Measurements from ENCODE around the gene PARVB.
"Not testable (repeated sequence)": the region's sequence is repeated elsewhere in the genome, so short reads cannot be mapped to it uniquely, and the experiment has no call there.

The PARVB gene

GRCh38 chr22:44051961-44052360 is 27.9 kb downstream of the PARVB start:
- DNase-seq (ENCODE audit: low read depth, low spot score), result no peak

- no peak for DNase-seq (ENCODE audit: low read depth, low spot score)
Observed at GRCh38 chr22:44055805-44056204, 31.7 kb downstream of the PARVB start.

GRCh38 chr22:44056649-44057048 is 32.5 kb downstream of the PARVB start:
- not testable (repeated sequence) for DNase-seq (ENCODE audit: low read depth, low spot score)

DNA sequence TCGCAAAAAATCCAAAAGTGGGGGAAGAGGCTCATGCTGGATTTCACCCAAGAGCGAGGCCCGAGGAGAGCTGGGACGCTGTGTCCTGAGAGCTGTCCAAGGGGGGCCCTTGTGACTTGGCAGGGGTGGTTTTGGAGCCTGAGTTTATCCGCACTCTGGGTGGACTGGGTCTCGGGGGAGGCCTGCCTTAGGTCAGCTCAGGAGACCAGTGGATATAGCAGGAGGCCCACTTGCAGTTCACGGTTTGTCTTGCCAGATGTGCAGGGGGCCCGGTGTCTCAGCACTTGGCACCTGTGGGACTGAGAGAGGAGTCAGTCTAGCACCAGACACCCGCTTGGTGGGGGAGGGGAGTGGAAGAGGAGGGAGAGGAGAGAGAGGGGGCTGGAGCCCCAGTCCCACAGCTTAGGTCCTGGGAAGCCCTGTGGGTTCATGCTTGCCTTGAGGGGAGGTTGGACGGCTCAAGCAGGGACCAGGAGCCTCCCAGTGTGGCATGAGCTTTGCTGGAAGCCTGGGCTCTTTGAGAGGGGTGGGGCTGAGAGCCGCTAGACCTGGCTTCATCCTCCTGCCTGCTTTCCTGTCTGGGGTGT is 33.4 kb downstream of the PARVB start:
- no peak for DNase-seq (ENCODE audit: low read depth, low spot score)

- no peak for DNase-seq (ENCODE audit: low read depth, low spot score)
Observed at GRCh38 chr22:44063462-44064371, 39.6 kb downstream of the PARVB start.

GRCh38 chr22:44067033-44067432 is 42.9 kb downstream of the PARVB start:
- DNase-seq (ENCODE audit: low read depth, low spot score), result no peak

DNA sequence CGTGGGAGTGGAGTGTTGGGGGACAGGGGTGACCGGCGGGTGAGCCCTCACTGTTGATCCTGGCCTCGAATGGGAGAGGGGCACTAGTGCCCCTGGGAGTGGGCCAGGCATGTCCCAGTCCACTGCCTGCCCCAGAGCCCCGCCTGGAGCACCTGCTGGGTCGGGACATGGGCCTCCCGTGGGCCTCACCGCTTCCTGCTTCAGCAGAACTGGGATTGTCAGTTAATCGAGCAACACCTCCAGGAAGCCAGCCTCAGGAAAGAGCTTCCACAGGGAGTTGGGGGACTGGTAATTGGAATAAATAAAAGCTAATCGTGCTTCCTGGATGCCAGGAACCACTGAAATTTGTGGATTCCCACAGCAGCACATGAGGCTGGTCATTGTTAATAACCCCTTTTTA is 43.8 kb downstream of the PARVB start:
- DNase-seq (ENCODE audit: low read depth, low spot score), result no peak

DNA sequence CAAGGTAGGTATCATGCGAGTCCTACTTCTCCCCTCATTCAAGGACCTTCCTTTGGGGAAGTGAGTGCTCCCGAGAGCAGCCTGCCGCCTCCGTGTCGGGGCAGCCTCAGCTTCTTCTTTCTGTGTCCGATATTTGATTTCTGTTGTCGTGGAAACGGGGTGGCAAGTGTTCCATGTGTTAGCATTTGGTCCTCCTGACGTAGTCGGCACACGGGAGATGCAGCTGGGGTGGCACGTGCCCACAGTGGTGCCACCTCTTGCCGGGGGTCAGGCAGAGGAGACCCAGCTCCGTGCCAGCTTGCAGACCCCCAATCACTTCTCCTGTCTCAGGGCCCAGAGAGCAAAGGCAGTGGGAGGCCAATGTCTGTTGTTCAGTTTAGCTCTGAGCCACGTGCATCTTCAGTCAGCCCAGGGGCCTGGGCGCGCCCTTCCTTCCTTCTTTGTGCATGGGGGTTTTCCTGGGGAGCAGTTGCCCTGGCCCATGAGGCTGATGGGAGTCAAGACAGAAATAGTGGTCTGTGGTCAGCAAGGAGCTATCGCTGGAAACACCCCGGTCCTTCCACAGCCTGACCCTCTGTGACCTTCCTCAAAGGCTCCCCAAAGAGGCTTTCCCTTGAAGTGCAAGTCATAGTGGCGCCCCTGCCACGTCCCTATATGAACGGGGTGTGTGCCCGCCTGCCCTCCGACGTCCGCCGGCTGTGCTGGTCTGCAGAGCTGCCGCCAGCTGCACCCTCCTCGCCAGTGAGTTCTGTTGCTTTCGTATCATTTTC is 44.5 kb downstream of the PARVB start:
- no peak for DNase-seq (ENCODE audit: low read depth, low spot score)

DNA sequence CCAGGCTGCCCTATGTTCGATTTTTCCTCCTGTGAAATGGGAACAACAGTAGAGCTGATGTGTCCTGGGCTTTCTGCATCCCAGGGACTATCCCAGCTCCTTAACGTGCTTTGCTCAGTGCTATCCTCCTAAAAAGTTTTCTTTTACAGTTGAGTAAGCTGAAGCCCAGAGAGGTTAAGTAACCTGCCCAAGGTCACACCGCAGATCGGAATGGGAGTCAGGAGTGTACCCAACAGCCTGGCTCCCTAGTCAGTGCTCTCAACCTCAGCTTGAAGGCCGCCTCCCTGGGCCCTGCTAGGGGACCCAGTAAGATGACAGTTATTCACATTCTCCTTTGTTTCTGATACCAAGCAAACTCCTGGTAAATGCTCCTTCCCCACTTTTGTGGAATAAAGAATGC is 45.9 kb downstream of the PARVB start:
- no peak for DNase-seq (ENCODE audit: low read depth, low spot score)

DNA sequence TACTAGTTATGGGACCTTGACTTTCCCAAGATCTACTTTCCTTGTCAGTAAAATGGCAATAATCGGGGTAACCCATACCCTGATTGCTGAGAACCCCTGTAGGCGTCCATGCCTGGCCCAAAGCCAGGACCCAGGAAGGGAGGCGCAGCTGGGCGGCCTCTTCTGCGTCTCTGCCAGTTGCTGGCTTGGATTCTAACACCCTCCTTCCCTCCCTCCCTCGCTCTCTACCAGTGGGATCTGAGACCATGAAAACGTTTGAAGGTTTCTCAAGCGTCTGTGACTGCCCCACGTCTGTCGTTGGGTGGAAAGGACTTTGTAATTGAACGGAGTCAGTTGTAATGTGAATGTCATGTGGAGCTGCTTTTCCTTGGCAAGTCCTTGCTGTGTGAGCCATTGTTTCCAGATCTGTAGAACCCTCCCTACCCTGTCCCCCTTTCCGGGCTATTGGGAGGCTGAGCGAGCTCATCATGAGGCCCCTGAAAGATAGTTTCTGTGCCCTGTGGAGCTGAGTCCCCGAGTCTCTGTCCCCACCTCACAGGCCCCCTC is 47.8 kb downstream of the PARVB start:
- DNase-seq (ENCODE audit: low read depth, low spot score), result no peak

- DNase-seq (ENCODE audit: low read depth, low spot score), result no peak
Observed at GRCh38 chr22:44074337-44074984, 50.4 kb downstream of the PARVB start.

DNA sequence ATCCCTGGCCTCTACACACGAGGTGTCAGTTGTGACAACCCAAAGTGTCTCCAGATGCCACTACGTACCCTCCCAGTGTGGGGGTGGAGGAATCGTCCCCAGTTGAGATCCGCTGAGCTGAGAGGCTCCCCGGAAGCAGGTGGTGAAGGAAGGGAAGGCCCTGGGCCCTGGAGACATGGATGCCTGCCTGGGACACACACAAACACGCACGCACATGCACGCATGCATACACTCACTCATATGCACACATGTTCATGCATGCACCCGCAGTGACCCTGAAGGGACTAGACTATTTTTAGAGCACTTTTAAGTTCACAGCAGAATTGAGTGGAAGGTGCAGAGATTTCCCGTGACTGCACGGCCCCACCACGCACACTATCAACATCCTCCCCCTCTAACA is 50.9 kb downstream of the PARVB start:
- no peak for DNase-seq (ENCODE audit: low read depth, low spot score)

DNA sequence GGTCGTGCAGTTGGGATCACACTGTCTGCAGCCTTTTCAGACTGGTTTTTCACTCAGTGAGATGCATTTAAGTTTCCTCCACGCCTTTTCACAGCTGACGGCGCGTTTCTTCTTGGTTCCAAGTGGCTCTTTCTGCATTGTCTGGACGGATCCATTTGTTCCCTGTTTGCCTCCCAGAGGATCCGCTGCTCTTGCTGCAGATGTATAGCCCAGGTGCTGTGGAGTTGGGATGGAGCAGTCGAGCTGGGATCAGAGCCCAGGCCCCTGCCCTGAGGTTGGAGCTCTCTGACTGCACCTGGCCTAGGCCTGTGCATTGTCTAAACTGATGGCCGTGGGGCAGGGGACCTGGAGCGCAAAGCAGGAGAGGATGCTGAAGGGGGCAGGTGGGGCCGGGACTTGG is 51.6 kb downstream of the PARVB start:
- DNase-seq (ENCODE audit: low read depth, low spot score), result no peak

DNA sequence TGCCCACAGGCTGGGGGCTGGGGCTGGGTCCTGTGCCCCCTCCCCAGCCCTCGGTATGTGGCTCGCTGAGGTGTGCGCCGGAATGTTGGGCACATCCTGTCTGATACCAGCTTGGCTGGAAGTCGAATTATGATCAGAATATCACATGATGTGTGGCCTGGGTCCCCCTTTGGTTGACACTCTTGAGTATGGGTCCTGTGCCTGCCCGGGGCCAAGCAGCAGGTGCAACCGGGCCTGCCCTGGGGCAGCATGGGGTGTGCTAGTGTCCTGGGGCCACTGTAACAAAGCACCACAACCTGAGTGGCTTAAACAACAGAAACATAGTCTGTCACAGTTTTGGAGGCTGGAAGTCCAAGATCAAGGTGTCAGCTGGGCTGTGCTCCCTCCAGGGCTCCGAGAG is 52.7 kb downstream of the PARVB start:
- no peak for DNase-seq (ENCODE audit: low read depth, low spot score)

- peak; percentile 46 for DNase-seq (ENCODE audit: low read depth, low spot score)
Observed at GRCh38 chr22:44080936-44081861, 57.1 kb downstream of the PARVB start.

DNA sequence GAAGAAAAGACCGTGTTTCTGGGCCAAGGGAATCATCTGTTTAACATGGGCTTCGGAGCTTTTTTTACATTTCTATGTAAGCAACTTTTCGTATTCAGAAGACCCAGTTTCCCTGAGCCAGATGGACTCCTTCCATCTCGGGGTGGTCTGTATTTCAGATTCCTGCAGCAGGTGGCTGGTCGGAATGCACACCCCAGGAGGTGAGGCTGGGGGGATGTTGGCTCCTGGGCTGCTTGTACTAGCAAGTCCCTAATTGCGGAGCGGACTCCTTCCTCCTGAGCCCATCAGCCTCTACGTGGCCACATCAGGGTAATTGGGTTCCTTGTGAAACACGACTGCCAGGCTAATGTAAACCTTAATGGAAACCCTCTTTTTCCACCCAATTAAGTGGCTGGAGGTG is 58.7 kb downstream of the PARVB start:
- no peak for DNase-seq (ENCODE audit: low read depth, low spot score)

GRCh38 chr22:44084044-44084772 is 60.1 kb downstream of the PARVB start:
- DNase-seq (ENCODE audit: low read depth, low spot score), result no peak

DNA sequence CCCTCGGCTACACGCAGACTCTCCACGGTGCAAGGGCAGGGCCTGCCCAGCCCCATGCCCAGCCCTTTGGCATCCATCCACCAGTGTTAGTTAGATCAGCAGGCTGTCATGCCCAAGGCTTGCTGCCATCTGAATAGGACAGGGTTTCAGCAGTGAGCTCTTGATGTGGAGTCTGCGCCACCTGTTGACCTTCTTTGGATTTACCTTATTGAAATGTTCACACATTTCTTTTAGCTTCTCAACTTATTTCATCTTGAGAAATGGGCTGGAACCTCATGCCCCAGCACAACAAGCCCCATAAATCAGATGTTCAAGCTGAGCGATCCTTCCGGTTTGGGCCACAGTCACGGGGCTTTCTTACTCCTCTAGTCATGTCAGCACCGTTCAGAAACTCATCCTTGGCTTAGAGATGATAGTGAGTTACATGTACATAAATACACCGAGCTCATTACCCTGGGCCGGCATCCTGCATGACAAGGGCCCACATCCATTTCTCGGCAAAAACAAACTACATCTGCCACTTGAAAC is 61.7 kb downstream of the PARVB start:
- no peak for DNase-seq (ENCODE audit: low read depth, low spot score)

- no peak for DNase-seq (ENCODE audit: low read depth, low spot score)
Observed at GRCh38 chr22:44086271-44087088, 62.4 kb downstream of the PARVB start.
